Thymus (tissue), 11 donors: ENCODE data around the gene FN1. TPM values are rescaled to one million over a fixed set of nuclear protein-coding genes. Genes with fewer than 3 reads are reported as not detected.

ENCODE experiments used
- DNase-seq, 9 donors: peaks; one replicate each; pipeline ENCODE4 v3.0.0-alpha.2; 2013; ENCODE audit warnings: low spot score in 9 of 9, low read depth in 6 of 9, missing footprints in 1 of 9
- H3K27ac ChIP-seq, 2 donors: one replicate each; pipeline ENCODE4 v1.5.1; 2013; ENCODE audit warnings: control low read depth in 1 of 2, low read depth in 1 of 2, low read length in 1 of 2, mild to moderate bottlenecking in 1 of 2, moderate library complexity in 1 of 2
- H3K27me3 ChIP-seq, 2 donors: one replicate each; pipeline ENCODE4 v1.5.1; 2013; ENCODE audit warnings: low read length in 1 of 2; ENCODE audit not compliant: control insufficient read depth in 2 of 2, insufficient read depth in 1 of 2
- H3K36me3 ChIP-seq, 2 donors: one replicate each; pipeline ENCODE4 v1.5.1; 2013; ENCODE audit warnings: low read length in 1 of 2, mild to moderate bottlenecking in 1 of 2, moderate library complexity in 1 of 2; ENCODE audit not compliant: control insufficient read depth in 2 of 2, insufficient read depth in 2 of 2
- H3K4me1 ChIP-seq, 2 donors: one replicate each; pipeline ENCODE4 v1.5.1; 2013; ENCODE audit warnings: low read length in 2 of 2; ENCODE audit not compliant: control insufficient read depth in 2 of 2, insufficient read depth in 2 of 2
- H3K4me3 ChIP-seq, 2 donors: one replicate each; pipeline ENCODE4 v1.5.1; 2013; ENCODE audit warnings: low read length in 2 of 2, control low read depth in 1 of 2, mild to moderate bottlenecking in 1 of 2
- H3K9me3 ChIP-seq, 2 donors: one replicate each; pipeline ENCODE4 v1.5.1; 2013; ENCODE audit warnings: low read length in 1 of 2, mild to moderate bottlenecking in 1 of 2; ENCODE audit not compliant: control insufficient read depth in 2 of 2, insufficient read depth in 1 of 2
- WGBS: extraction: QIAGEN DNeasy Blood & Tissue Kit; methylation state at CpG from one replicate; pipeline ENCODE4 v1.1.7; 2013; 5-methylcytosine and 5-hydroxymethylcytosine counted together
- polyA plus RNA-seq: library from polyadenylated mRNA; stranded (reverse); fragments of 200-250 nt; gene quantifications from one replicate; pipeline ENCODE4 v1.2.3, GENCODE V29; 2013
- total RNA-seq: library from RNA; stranded (reverse); fragments of 120-200 nt; gene quantifications from one replicate; pipeline ENCODE4 v1.2.4, GENCODE V29; 2013
- donor health status: healthy.

Gene FN1
- total and polyA plus RNA-seq, 2 donors: 222 to 439 TPM

- H3K27ac ChIP-seq: no peak overlapping the region
- H3K4me1 ChIP-seq: no peaks in the 10 kb centered on the region
- 97% methylated on average over 8 of the region's 8 CpGs for WGBS
- H3K36me3 ChIP-seq: peaks cover 0 to 6% of the 10 kb centered on the region in 2 donors
- H3K4me3 ChIP-seq: no peak overlapping the region
- DNase-seq: no peak
- H3K27me3 ChIP-seq: no peaks in the 10 kb centered on the region
- H3K9me3 ChIP-seq: no peaks in the 10 kb centered on the region
These were observed 52.1 kb downstream of the FN1 start for GRCh38 chr2:215383652-215384279.

DNA sequence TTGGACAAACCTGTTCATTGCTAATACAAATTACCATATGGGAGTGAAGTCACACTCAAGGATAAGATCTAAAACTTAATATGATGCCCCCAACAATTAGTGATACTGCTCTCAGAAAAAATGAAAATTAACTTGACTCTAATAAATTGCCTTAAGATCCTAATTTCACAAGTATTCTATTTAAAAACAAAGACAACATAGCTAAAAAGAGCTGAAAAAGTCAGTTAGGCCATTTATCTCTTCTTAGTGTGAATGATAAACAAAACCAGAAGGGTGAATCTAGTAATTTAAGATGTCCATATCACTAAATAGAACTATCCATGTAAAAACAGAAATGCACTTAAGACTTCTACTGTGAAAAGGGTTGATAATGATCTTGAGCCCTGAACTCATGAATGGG lies 53.4 kb downstream of the FN1 start:
- Histone ChIP-seq H3K4me3 (no peak overlapping the region), H3K27ac (no peak overlapping the region), H3K27me3 (no peaks in the 10 kb centered on the region), H3K4me1 (no peaks in the 10 kb centered on the region), H3K36me3 (peaks cover 0 to 6% of the 10 kb centered on the region in 2 donors), H3K9me3 (no peaks in the 10 kb centered on the region)
- no peak for DNase-seq

DNA sequence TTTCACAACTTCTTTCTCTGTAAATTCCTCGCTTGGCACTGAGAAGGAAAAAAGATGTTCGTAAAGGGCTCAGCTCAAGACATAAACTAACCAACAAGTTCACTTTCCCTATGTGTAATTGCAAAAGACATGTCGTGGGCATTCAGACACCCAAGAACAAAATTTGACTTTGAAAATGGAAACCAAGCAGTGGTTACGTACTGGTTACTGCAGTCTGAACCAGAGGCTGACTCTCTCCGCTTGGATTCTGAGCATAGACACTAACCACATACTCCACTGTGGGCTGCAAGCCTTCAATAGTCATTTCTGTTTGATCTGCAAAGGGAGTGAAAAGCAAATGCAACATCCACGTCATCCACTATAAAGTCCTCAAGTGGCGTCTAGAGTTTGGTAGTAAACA lies 53.9 kb downstream of the FN1 start:
- Histone ChIP-seq H3K9me3 (no peaks in the 10 kb centered on the region), H3K36me3 (peaks cover 0 to 6% of the 10 kb centered on the region in 2 donors), H3K27me3 (no peaks in the 10 kb centered on the region), H3K4me1 (no peaks in the 10 kb centered on the region), H3K4me3 (no peak overlapping the region), H3K27ac (no peak overlapping the region)
- 96% methylated on average over 7 of the region's 7 CpGs for WGBS
- DNase-seq: no peak

GRCh38 chr2:215380699-215381098 lies 55.2 kb downstream of the FN1 start:
- H3K9me3 ChIP-seq: no peaks in the 10 kb centered on the region
- no peaks in the 10 kb centered on the region for H3K4me1 ChIP-seq
- no peak overlapping the region for H3K4me3 ChIP-seq
- no peak for DNase-seq
- no peaks in the 10 kb centered on the region for H3K27me3 ChIP-seq
- H3K27ac ChIP-seq: no peak overlapping the region
- peaks cover 0 to 6% of the 10 kb centered on the region in 2 donors for H3K36me3 ChIP-seq
- WGBS: 98% methylated on average over 7 of the region's 7 CpGs

GRCh38 chr2:215379948-215380347 lies 55.9 kb downstream of the FN1 start:
- no peak for DNase-seq
- no peaks in the 10 kb centered on the region for H3K4me1 ChIP-seq
- H3K27me3 ChIP-seq: no peaks in the 10 kb centered on the region
- WGBS: 97% methylated on average over 6 of the region's 6 CpGs
- H3K27ac ChIP-seq: no peak overlapping the region
- H3K4me3 ChIP-seq: no peak overlapping the region
- peaks cover 0 to 6% of the 10 kb centered on the region in 2 donors for H3K36me3 ChIP-seq
- H3K9me3 ChIP-seq: no peaks in the 10 kb centered on the region

GRCh38 chr2:215379039-215379438 lies 56.8 kb downstream of the FN1 start:
- H3K36me3 ChIP-seq: peaks cover 0 to 8% of the 10 kb centered on the region in 2 donors
- H3K4me3 ChIP-seq: no peak overlapping the region
- H3K9me3 ChIP-seq: no peaks in the 10 kb centered on the region
- DNase-seq: no peak
- no peaks in the 10 kb centered on the region for H3K27me3 ChIP-seq
- H3K27ac ChIP-seq: no peak overlapping the region
- H3K4me1 ChIP-seq: no peaks in the 10 kb centered on the region
- WGBS: 96% methylated on average over 7 of the region's 7 CpGs

- Histone ChIP-seq H3K4me3 (no peak overlapping the region), H3K4me1 (no peaks in the 10 kb centered on the region), H3K27ac (no peak overlapping the region), H3K27me3 (no peaks in the 10 kb centered on the region), H3K9me3 (no peaks in the 10 kb centered on the region), H3K36me3 (peaks cover 0 to 8% of the 10 kb centered on the region in 2 donors)
- WGBS: 97% methylated on average over 3 of the region's 3 CpGs
- no peak for DNase-seq
These were observed 57.8 kb downstream of the FN1 start for GRCh38 chr2:215378045-215378444.

DNA sequence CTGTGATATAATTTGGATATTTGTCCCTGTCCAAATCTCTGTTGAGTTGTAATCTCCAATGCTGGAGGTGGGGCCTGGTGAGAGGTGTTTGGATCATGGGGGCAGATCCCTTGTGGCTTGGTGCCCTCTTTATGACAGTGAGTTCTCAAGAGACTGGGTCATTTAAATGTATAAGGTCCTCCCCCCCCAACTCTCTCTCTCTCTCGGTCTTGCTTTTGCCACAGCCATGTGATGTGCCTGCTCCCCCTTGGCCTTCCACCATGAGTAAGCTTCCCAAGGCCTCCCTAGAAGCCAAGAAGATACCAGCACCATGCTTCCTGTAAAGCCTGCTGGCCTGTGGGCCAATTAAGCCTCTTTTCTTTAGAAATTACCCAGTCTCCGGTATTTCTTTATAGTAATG lies 58.6 kb downstream of the FN1 start:
- WGBS: 97% methylated on average over 2 of the region's 2 CpGs
- H3K4me1 ChIP-seq: no peaks in the 10 kb centered on the region
- H3K27ac ChIP-seq: no peak overlapping the region
- DNase-seq: no peak
- H3K9me3 ChIP-seq: no peaks in the 10 kb centered on the region
- peaks cover 0 to 8% of the 10 kb centered on the region in 2 donors for H3K36me3 ChIP-seq
- no peaks in the 10 kb centered on the region for H3K27me3 ChIP-seq
- H3K4me3 ChIP-seq: no peak overlapping the region

GRCh38 chr2:215376103-215376780 lies 59.6 kb downstream of the FN1 start:
- Histone ChIP-seq H3K4me3 (no peak overlapping the region), H3K27me3 (no peaks in the 10 kb centered on the region), H3K36me3 (peaks cover 0 to 8% of the 10 kb centered on the region in 2 donors), H3K9me3 (no peaks in the 10 kb centered on the region), H3K27ac (no peak overlapping the region), H3K4me1 (no peaks in the 10 kb centered on the region)
- WGBS: 96% methylated on average over 9 of the region's 9 CpGs
- no peak for DNase-seq
